HepG2 (cell line): ENCODE measurements around the gene ANKRD53. TPM values are rescaled to one million over a fixed set of nuclear protein-coding genes. Genes with fewer than 3 reads are reported as not detected.

Experiments
- ATAC-seq: fragments of 200-7000 bp; cut with Tn5 transposase; 3 replicates; pipeline ENCODE4 v1.9.1; 2020; ENCODE audit warnings: mild to moderate bottlenecking, moderate library complexity
- BruUV-seq: library from RNA; stranded (reverse); fragments of 400-500 nt; replicated peaks from 2 replicates; lab custom pipeline; 2021; lab: Mats Ljungman, UMichigan
- CTCF ChIA-PET: fragments of 300-600 bp; formaldehyde crosslinking; extraction: SDS; loops from one replicate; lab custom pipeline; 2021; ENCODE audit warnings: low total read pairs, inconsistent platforms, low intra/inter-chr PET ratio; lab: Yijun Ruan, JAX
- POLR2A ChIA-PET: fragments of 350-600 bp; sonication (Branson Sonifier 250); formaldehyde crosslinking; loops from one replicate; lab custom pipeline; 2020; ENCODE audit warnings: antibody characterized with exemption, inconsistent platforms; lab: Yijun Ruan, JAX
- DNase-seq: peaks from one replicate; pipeline ENCODE4 v3.0.0-alpha.2; 2015; ENCODE audit warnings: low spot score
- FAIRE-seq: peaks from 3 replicates; lab custom pipeline; 2011; peaks lifted over from hg19 to GRCh38; lab: Jason Lieb, UNC
- H2AFZ ChIP-seq: one replicate; pipeline ENCODE4 v1.6.1; 2011; ENCODE audit warnings: low read length, inconsistent platforms
- H3K27ac ChIP-seq: fragments of 300-600 bp; 3 replicates; pipeline ENCODE4 v1.8.0; 2011; ENCODE audit warnings: mixed run types, mild to moderate bottlenecking, mixed read lengths, low read length, inconsistent platforms; ENCODE audit not compliant: insufficient read depth; ENCODE audit errors: extremely low read length
- H3K27me3 ChIP-seq, 2 experiments: fragments of 200-600 bp in 1 of 2; 2 replicates in 1 of 2; 3 replicates in 1 of 2; pipeline versions ENCODE4 v1.6.0 to v1.8.0; 2011; ENCODE audit warnings: low read length in 2 of 2, mild to moderate bottlenecking in 2 of 2, moderate library complexity in 2 of 2, inconsistent platforms in 1 of 2; ENCODE audit not compliant: insufficient read depth in 2 of 2, control insufficient read depth in 1 of 2
- H3K36me3 ChIP-seq, 2 experiments: fragments of 200-600 bp in 1 of 2; replicated peaks in 1 of 2; 2 replicates in 1 of 2; 3 replicates in 1 of 2; pipeline versions ENCODE4 v1.5.1 to v1.8.0; 2011; ENCODE audit warnings: low read length in 2 of 2, inconsistent platforms in 1 of 2; ENCODE audit not compliant: insufficient read depth in 2 of 2, control insufficient read depth in 1 of 2
- H3K4me1 ChIP-seq: 2 replicates; pipeline ENCODE4 v1.5.1; 2012; ENCODE audit warnings: low read length, inconsistent platforms; ENCODE audit not compliant: insufficient read depth
- H3K4me2 ChIP-seq: 2 replicates; pipeline ENCODE4 v1.6.0; 2011; ENCODE audit warnings: low read depth, low read length, inconsistent platforms
- H3K4me3 ChIP-seq, 3 experiments: fragments of 200-600 bp in 1 of 3; sonication (generic), shearing (Covaris generic) in 1 of 3; replicated peaks in 1 of 3; 2 replicates each; pipeline ENCODE4 v1.5.1; 2011 to 2016; ENCODE audit warnings: low read length in 3 of 3, inconsistent platforms in 2 of 3, low read depth in 2 of 3, mild to moderate bottlenecking in 2 of 3, control low read depth in 1 of 3, mixed read lengths in 1 of 3; ENCODE audit not compliant: insufficient read depth in 1 of 3
- H3K79me2 ChIP-seq: one replicate; pipeline ENCODE4 v1.6.1; 2011; ENCODE audit warnings: low read length, inconsistent platforms; ENCODE audit not compliant: insufficient read depth
- H3K9ac ChIP-seq: 2 replicates; pipeline ENCODE4 v1.6.0; 2011; ENCODE audit warnings: mild to moderate bottlenecking, low read depth, low read length, inconsistent platforms; ENCODE audit not compliant: insufficient read depth
- H3K9me3 ChIP-seq: 2 replicates; pipeline ENCODE4 v1.5.1; 2012; ENCODE audit warnings: mild to moderate bottlenecking, low read length
- H4K20me1 ChIP-seq: 2 replicates; pipeline ENCODE4 v1.6.0; 2011; ENCODE audit warnings: inconsistent platforms, mild to moderate bottlenecking, low read length, moderate library complexity; ENCODE audit not compliant: insufficient read depth
- SIX4 ChIP-seq: sonication (generic); formaldehyde crosslinking; IDR thresholded peaks from 2 replicates; pipeline ENCODE4 v1.4.0; 2020; ENCODE audit warnings: missing genetic modification reagents
- ZFP1 ChIP-seq: IDR thresholded peaks from 2 replicates; pipeline ENCODE4 v1.6.1; 2016
- ZNF720 ChIP-seq: sonication (generic); formaldehyde crosslinking; IDR thresholded peaks from 2 replicates; pipeline ENCODE4 v1.4.0; 2020; ENCODE audit warnings: missing genetic modification reagents
- ZNF777 ChIP-seq: sonication (generic); formaldehyde crosslinking; IDR thresholded peaks from 2 replicates; pipeline ENCODE4 v1.4.0; 2020; ENCODE audit warnings: missing genetic modification reagents
- WGBS: methylation state at CpG from one replicate; pipeline ENCODE4 v1.1.6; 2017; ENCODE audit warnings: low lambda C conversion rate; 5-methylcytosine and 5-hydroxymethylcytosine counted together
- in situ Hi-C: cut with HindIII; loops from 2 replicates; pipeline ENCODE4 v1.10.0; 2017; ENCODE audit warnings: low pct_unique_long_range_greater_than_20kb; ENCODE audit not compliant: extremely low pct_ligation_motif_present
- intact Hi-C: fragments of 100-400 bp; cut with micrococcal nuclease; formaldehyde crosslinking; loops from one replicate; pipeline ENCODE4 v1.10.0; 2022; ENCODE audit not compliant: unreplicated experiment
- polyA plus RNA-seq, 8 experiments: library from polyadenylated mRNA; depleted of rRNA in 3 of 8; stranded (reverse) in 7 of 8; unstranded in 1 of 8; fragments of >200 nt; fragmentation: Illumina TruSeq in 4 of 8; extraction: Trizol in 4 of 8; gene quantifications; 2 replicates each; pipeline versions ENCODE4 v1.2.1 to v1.2.3, GENCODE V29; 2011 to 2016; ENCODE audit warnings: low read depth in 4 of 8, missing spikeins in 1 of 8, mixed read lengths in 1 of 8; ENCODE audit not compliant: insufficient read depth in 1 of 8
- total RNA-seq, 5 experiments: library from RNA; depleted of rRNA; stranded (reverse); fragments of >200 nt; fragmentation: Illumina TruSeq; extraction: Trizol; gene quantifications; 2 replicates each; pipeline ENCODE4 v1.2.3, GENCODE V29; 2016; ENCODE audit warnings: low read depth in 1 of 5
- TF ChIP-seq, protein P1 (sequence below): IDR thresholded peaks from 2 replicates; pipeline ENCODE4 v1.6.1; 2016
- TF ChIP-seq, protein P2 (sequence below): sonication (generic); formaldehyde crosslinking; IDR thresholded peaks from 2 replicates; pipeline ENCODE4 v1.4.0; 2020; ENCODE audit warnings: mild to moderate bottlenecking, missing genetic modification reagents

ANKRD53 gene
- total and polyA plus RNA-seq, 2 of the 13 experiments (the other 11 are each of a cell fraction or from before 2014, with no cell fraction given): 0.15 TPM; not detected in 1

DNA sequence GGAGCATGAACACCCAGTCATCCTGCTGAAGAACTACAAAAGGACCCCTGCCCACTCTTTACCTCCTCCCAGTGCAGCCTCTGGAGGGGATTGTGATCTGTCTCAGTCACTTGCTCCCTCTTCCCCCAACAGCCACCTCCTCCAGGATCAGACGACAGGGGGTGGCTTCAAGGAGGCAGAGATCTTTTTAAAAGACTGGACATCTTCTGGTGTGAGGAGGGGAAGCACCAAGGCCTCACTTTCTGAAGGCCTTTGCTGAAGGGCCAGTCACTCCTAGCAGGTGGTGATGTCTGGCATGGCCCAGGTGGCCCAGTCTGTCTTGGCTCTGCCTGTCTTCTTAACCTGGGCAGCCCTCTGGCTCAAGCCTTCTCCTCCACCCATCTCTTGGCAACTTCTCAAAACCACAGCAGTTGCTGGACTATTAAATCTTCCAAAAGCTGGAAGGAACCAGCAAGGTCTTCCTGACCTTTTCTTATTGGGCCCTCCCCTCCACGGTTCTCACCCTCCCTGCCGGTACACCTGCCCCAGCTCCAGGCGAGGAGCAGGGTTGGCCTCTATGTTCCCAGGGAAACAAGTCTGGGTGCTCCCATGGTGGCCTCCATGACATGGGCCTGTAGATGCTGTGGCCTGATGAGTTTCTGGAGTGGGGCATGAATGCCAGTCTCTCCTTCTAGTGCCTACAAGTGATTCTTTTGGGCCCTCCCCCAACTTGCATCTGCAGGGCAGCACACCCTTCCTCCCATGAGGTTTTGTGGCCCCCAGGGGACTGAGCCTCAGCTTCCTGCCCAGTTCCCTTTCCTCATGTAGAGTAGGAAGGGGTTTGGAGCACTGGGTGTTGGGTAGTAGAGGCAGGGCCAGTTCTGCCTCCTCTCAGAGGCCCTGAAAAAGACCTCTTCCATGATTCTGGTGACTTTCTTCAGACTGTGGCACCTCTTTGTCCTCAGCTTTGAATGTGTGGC is 47.8 kb upstream of the ANKRD53 start:
- no peak overlapping the region for H3K4me2 ChIP-seq
- ATAC-seq (no peak), FAIRE-seq (no peak), DNase-seq (no peak)
- no peak overlapping the region for H3K4me3 ChIP-seq
- no peak overlapping the region for H3K9ac ChIP-seq
- H3K27ac ChIP-seq: no peak overlapping the region
- no peaks in the 10 kb centered on the region for H3K27me3 ChIP-seq
- ChIA-PET POLR2A (no interaction called here), CTCF (no interaction called here)
- H3K36me3 ChIP-seq: no peaks in the 10 kb centered on the region
- no peaks in the 10 kb centered on the region for H3K9me3 ChIP-seq
- BruUV-seq: no TSS peak
- intact Hi-C loops (no loop called here), in situ Hi-C loops (no loop called here)
- H2AFZ ChIP-seq: no peak overlapping the region
- TF ChIP-seq, protein P1, sequence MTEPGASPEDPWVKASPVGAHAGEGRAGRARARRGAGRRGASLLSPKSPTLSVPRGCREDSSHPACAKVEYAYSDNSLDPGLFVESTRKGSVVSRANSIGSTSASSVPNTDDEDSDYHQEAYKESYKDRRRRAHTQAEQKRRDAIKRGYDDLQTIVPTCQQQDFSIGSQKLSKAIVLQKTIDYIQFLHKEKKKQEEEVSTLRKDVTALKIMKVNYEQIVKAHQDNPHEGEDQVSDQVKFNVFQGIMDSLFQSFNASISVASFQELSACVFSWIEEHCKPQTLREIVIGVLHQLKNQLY (CRISPR knock-in tag): no peak
- no peak for TF ChIP-seq ZFP1
- TF ChIP-seq, protein P2, sequence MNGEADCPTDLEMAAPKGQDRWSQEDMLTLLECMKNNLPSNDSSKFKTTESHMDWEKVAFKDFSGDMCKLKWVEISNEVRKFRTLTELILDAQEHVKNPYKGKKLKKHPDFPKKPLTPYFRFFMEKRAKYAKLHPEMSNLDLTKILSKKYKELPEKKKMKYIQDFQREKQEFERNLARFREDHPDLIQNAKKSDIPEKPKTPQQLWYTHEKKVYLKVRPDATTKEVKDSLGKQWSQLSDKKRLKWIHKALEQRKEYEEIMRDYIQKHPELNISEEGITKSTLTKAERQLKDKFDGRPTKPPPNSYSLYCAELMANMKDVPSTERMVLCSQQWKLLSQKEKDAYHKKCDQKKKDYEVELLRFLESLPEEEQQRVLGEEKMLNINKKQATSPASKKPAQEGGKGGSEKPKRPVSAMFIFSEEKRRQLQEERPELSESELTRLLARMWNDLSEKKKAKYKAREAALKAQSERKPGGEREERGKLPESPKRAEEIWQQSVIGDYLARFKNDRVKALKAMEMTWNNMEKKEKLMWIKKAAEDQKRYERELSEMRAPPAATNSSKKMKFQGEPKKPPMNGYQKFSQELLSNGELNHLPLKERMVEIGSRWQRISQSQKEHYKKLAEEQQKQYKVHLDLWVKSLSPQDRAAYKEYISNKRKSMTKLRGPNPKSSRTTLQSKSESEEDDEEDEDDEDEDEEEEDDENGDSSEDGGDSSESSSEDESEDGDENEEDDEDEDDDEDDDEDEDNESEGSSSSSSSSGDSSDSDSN (CRISPR knock-in tag): no peak
- no peak for TF ChIP-seq ZNF777 (CRISPR knock-in tag)
- no peak for TF ChIP-seq ZNF720
- TF ChIP-seq SIX4 (CRISPR knock-in tag): no peak
- no peaks in the 10 kb centered on the region for H3K79me2 ChIP-seq
- WGBS: 88% methylated on average over 4 of the region's 4 CpGs
- H4K20me1 ChIP-seq: no peaks in the 10 kb centered on the region
- H3K4me1 ChIP-seq: peaks cover 8% of the 10 kb centered on the region
